Adrenal gland (tissue), 12 donors: ENCODE data around the gene LHFPL2. TPM values are rescaled to one million over a fixed set of nuclear protein-coding genes. Genes with fewer than 3 reads are reported as not detected.

ENCODE experiments used
- DNase-seq, 7 donors: peaks; one replicate each; pipeline ENCODE4 v3.0.0-alpha.2; 2019 to 2020
- H3K27ac ChIP-seq, 5 donors: fragments of 200-600 bp; sonication (generic) in 4 of 5; 1 replicate in 3 of 5; 2 replicates in 2 of 5; pipeline versions ENCODE4 v1.5.1 to v1.8.0; 2016 to 2020; ENCODE audit warnings: mild to moderate bottlenecking in 1 of 5
- H3K27me3 ChIP-seq: fragments of 200-600 bp; 2 replicates; pipeline ENCODE4 v1.8.0; 2021
- H3K36me3 ChIP-seq, 2 donors: fragments of 200-600 bp; replicated peaks in 1 of 2; 1 replicate in 1 of 2; 2 replicates in 1 of 2; pipeline versions ENCODE4 v1.5.1 to v1.8.0; 2018 to 2022
- H3K4me1 ChIP-seq, 2 donors: fragments of 200-600 bp; replicated peaks in 1 of 2; 1 replicate in 1 of 2; 2 replicates in 1 of 2; pipeline versions ENCODE4 v1.5.1 to v1.8.0; 2018 to 2021
- H3K4me3 ChIP-seq, 4 donors: fragments of 200-600 bp; sonication (generic) in 3 of 4; one replicate each; pipeline ENCODE4 v1.5.1; 2016 to 2018
- H3K9me3 ChIP-seq, 3 donors: fragments of 200-600 bp; sonication (generic) in 1 of 3; replicated peaks in 1 of 3; 1 replicate in 2 of 3; 2 replicates in 1 of 3; pipeline versions ENCODE4 v1.5.1 to v1.8.0; 2016 to 2021
- POLR2A ChIP-seq, 2 donors: fragments of 450-650 bp; IDR thresholded peaks; one replicate each; pipeline ENCODE4 v1.6.1; 2017; ENCODE audit warnings: antibody characterized with exemption in 2 of 2, mild to moderate bottlenecking in 2 of 2, moderate library complexity in 1 of 2
- WGBS, 4 donors: extraction: QIAGEN DNeasy Blood & Tissue Kit in 2 of 4; methylation state at CpG; one replicate each; pipeline versions ENCODE4 v1.1.5 to v1.1.7; 2013 to 2017; 5-methylcytosine and 5-hydroxymethylcytosine counted together
- intact Hi-C, 2 donors: fragments of 100-400 bp; cut with DNase I; formaldehyde crosslinking; loops; one replicate each; pipeline versions ENCODE4 v1.14.1 to v1.15.0; 2022 to 2023
- polyA plus RNA-seq, 3 donors: library from polyadenylated mRNA; stranded (reverse); fragments of 200-250 nt in 2 of 3; fragments of 350-450 nt in 1 of 3; fragmentation: Illumina TruSeq in 1 of 3; extraction: RNeasy Lipid Tissue Mini Kit (QIAGEN cat#74804) in 1 of 3; gene quantifications; one replicate each; pipeline ENCODE4 v1.2.3, GENCODE V29; 2013 to 2014
- total RNA-seq, 9 donors: library from RNA; depleted of rRNA in 4 of 9; stranded (reverse); fragments of >200 nt in 4 of 9; fragments of 120-200 nt in 1 of 9; fragmentation: NEBNext Ultra II Directional in 1 of 9; extraction: Animal tissue kit (Norgen Biotek cat#: 25700) in 1 of 9; gene quantifications; one replicate each; pipeline versions ENCODE4 v1.1.0 to v1.2.4, GENCODE V29; 2013 to 2023
- TF ChIP-seq, protein P1 (sequence below), 6 experiments: fragments of 450-650 bp in 4 of 6; fragments of 200-600 bp in 2 of 6; sonication (generic) in 1 of 6; IDR thresholded peaks; 1 replicate in 5 of 6; 2 replicates in 1 of 6; pipeline versions ENCODE4 v1.5.1 to v1.8.0; 2016 to 2021; ENCODE audit warnings: antibody characterized with exemption in 6 of 6, mild to moderate bottlenecking in 2 of 6, moderate library complexity in 1 of 6
- donor health status: healthy with polysubstance abuse.
- donor health status: Bipolar disorder and iron deficiency.
- donor health status: DM: yes; HTN: yes; CAD: no.
- donor health status: DM: no; HTN: no; CAD: no.
- donor health status: DM: no; HTN: no; CAD: no.
- donor health status: DM: yes; HTN: yes; CAD: no.

The LHFPL2 gene
- total and polyA plus RNA-seq, 12 donors: 8.0 to 68.4 (median 44.9) TPM

DNA sequence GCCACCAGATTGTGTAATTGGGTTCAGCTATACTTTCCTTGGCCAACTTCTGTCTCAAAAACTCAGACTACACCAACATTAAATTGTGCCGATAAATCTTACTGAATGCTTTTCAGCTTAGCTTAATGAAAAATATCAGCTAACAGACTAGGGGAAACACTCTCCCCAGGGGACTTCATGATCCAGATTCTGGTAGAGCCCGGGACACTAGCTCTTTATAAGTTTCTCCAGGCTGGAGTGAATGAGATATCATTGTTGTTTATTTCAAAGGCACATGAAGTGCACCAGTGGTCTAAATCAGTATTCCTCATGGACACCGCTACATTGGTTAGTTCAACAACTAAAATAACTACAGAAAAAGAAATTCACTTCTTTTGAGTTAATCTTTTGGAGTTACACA lies 10.5 kb upstream of the LHFPL2 start:
- no peak for TF ChIP-seq POLR2A (IDR thresholded peaks at IDR 0.05)
- TF ChIP-seq, protein P1, sequence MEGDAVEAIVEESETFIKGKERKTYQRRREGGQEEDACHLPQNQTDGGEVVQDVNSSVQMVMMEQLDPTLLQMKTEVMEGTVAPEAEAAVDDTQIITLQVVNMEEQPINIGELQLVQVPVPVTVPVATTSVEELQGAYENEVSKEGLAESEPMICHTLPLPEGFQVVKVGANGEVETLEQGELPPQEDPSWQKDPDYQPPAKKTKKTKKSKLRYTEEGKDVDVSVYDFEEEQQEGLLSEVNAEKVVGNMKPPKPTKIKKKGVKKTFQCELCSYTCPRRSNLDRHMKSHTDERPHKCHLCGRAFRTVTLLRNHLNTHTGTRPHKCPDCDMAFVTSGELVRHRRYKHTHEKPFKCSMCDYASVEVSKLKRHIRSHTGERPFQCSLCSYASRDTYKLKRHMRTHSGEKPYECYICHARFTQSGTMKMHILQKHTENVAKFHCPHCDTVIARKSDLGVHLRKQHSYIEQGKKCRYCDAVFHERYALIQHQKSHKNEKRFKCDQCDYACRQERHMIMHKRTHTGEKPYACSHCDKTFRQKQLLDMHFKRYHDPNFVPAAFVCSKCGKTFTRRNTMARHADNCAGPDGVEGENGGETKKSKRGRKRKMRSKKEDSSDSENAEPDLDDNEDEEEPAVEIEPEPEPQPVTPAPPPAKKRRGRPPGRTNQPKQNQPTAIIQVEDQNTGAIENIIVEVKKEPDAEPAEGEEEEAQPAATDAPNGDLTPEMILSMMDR (IDR thresholded peaks at IDR 0.05): no peak
- WGBS, 4 donors: 87 to 96% (median 91%) methylated on average over 3 of the region's 3 CpGs
- DNase-seq: no peak
- intact Hi-C loops: no loop called here
- Histone ChIP-seq H3K27ac (no peak overlapping the region), H3K36me3 (no peaks in the 10 kb centered on the region), H3K27me3 (no peaks in the 10 kb centered on the region), H3K4me3 (no peak overlapping the region), H3K9me3 (no peaks in the 10 kb centered on the region), H3K4me1 (peaks cover 0 to 7% of the 10 kb centered on the region in 2 donors)

DNA sequence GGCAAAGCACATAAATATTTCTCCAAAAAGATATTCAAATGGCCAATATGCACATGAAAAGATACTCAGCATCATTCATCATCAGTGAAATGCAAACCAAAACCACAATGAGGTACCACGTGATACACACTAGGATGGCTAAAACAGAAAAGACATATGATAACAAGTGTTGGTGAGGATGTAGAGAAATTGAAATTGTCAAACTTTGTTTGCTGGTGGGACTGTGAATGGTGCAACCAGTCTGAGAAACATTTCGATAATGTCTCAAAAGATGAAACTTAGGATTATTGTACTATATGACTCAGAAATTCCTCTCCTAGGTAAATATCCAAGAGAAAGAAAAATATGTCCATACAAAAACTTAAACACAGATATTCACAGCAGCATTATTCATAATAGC lies 8.6 kb upstream of the LHFPL2 start:
- 93 to 99% (median 94%) methylated on average over 2 of the region's 2 CpGs for WGBS, 4 donors
- no peak for DNase-seq
- TF ChIP-seq, protein P1 (IDR thresholded peaks at IDR 0.05): no peak
- no peak for TF ChIP-seq POLR2A (IDR thresholded peaks at IDR 0.05)
- H3K9me3 ChIP-seq: no peaks in the 10 kb centered on the region
- intact Hi-C loops: no loop called here
- no peaks in the 10 kb centered on the region for H3K27me3 ChIP-seq
- no peaks in the 10 kb centered on the region for H3K36me3 ChIP-seq
- no peak overlapping the region for H3K4me3 ChIP-seq
- peaks cover 0 to 7% of the 10 kb centered on the region in 2 donors for H3K4me1 ChIP-seq
- H3K27ac ChIP-seq: no peak overlapping the region

DNA sequence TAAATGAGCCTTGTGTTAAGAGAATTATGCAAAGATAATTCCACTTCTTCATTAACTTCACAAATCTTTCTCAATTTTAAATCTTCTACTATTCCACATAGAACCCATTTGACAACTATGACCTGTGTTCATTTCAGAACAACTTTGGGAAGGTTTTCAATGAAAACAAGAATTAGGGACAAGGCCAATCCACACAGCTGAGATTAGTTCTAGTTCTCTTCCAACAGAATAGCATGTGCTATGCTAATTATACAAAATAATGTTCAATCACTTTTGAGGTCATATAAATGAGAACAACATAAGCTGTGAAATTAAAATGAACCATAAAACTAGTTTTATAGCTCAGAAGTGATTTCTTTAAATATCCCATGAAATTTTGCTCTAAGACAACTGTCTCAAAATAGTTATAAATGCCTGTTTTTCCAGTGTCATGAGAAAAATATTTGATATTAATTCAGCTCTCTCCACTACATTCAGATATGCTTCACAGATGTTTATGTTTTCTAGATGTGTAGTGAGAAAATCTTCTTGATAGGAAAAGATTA lies 7.2 kb upstream of the LHFPL2 start:
- Histone ChIP-seq H3K27ac (no peak overlapping the region), H3K36me3 (no peaks in the 10 kb centered on the region), H3K4me3 (no peak overlapping the region), H3K27me3 (no peaks in the 10 kb centered on the region), H3K4me1 (peaks cover 0 to 7% of the 10 kb centered on the region in 2 donors), H3K9me3 (no peaks in the 10 kb centered on the region)
- intact Hi-C loops: no loop called here
- TF ChIP-seq, protein P1 (IDR thresholded peaks at IDR 0.05): no peak
- no peak for TF ChIP-seq POLR2A (IDR thresholded peaks at IDR 0.05)
- DNase-seq: no peak

DNA sequence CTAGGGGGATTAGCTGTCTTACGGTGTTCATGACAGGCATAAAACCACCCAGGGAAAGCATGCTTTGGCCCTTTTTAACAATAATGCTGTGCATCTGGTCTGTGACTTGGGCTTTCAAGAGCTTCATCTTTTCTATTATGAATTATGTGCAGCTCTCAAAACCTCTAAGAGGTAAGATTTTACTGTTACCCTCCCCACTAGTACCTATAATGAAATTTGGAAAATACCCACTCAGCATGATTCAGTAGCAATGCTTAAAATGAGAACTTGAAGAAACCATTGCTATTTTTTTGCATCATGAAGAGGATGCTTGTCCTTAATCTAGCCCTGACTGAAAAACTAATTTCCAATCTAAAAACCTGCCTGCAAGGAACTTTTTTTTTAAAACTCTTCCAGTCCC lies 5.8 kb upstream of the LHFPL2 start:
- WGBS, 4 donors: 87 to 100% (median 97%) methylated on average over 1 of the region's 1 CpG

More for the DNA sequence above, 5.8 kb upstream of the LHFPL2 start:
- H3K9me3 ChIP-seq: no peaks in the 10 kb centered on the region
- H3K4me3 ChIP-seq: no peak overlapping the region
- no peaks in the 10 kb centered on the region for H3K27me3 ChIP-seq
- no peak overlapping the region for H3K27ac ChIP-seq
- H3K4me1 ChIP-seq: peaks cover 0 to 4% of the 10 kb centered on the region in 2 donors
- intact Hi-C loops: no loop called here
- no peak for TF ChIP-seq POLR2A (IDR thresholded peaks at IDR 0.05)
- TF ChIP-seq, protein P1 (IDR thresholded peaks at IDR 0.05): no peak
- no peak for DNase-seq
- H3K36me3 ChIP-seq: no peaks in the 10 kb centered on the region
